Choroid plexus epithelial cell (primary cell): ENCODE data around the gene SRPK1.
A peak's percentile ranks its signal among the peaks of the same experiment; 100 is the strongest.

Experiments used
- DNase-seq: peaks from one replicate; pipeline ENCODE4 v3.0.0-alpha.2; 2010; ENCODE audit warnings: low read depth
- H3K4me3 ChIP-seq: 2 replicates; pipeline ENCODE4 v1.5.1; 2011; ENCODE audit warnings: low read depth, mild to moderate bottlenecking, control low read depth, low read length, moderate library complexity
- CTCF ChIP-seq: conservative IDR thresholded peaks from 2 replicates; pipeline ENCODE4 v1.5.1; 2011; ENCODE audit warnings: low read depth, mild to moderate bottlenecking, control low read depth, inconsistent platforms, low read length, moderate library complexity

The SRPK1 gene

DNA sequence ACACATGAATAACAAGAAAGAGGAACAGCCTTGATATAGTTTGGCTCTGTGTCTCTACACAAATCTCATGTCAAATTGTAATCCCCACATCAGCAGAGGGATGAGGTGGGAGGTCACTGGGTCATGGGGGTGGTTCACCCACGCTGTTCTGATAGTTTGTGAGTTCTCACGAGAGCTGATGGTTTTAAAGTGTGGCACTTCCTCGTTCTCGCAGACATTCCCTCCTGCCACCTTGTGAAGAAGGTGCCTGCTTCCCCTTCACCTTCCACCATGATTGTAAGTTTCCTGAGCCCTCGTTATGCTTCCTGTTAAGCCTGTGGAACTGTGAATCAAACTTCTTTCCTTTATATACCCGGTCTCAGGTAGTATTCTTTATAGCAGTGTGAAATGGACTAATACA, 13.1 kb downstream of the SRPK1 start:
- H3K4me3 ChIP-seq = no peak overlapping the region
- TF ChIP-seq CTCF = no peak

GRCh38 chr6:35906499-35906846, 14.4 kb downstream of the SRPK1 start:
- peak; percentile 38 for DNase-seq
- no peak for TF ChIP-seq CTCF
- no peak overlapping the region for H3K4me3 ChIP-seq

More for the DNA sequence above, 13.1 kb downstream of the SRPK1 start:
- no peak for DNase-seq

DNA sequence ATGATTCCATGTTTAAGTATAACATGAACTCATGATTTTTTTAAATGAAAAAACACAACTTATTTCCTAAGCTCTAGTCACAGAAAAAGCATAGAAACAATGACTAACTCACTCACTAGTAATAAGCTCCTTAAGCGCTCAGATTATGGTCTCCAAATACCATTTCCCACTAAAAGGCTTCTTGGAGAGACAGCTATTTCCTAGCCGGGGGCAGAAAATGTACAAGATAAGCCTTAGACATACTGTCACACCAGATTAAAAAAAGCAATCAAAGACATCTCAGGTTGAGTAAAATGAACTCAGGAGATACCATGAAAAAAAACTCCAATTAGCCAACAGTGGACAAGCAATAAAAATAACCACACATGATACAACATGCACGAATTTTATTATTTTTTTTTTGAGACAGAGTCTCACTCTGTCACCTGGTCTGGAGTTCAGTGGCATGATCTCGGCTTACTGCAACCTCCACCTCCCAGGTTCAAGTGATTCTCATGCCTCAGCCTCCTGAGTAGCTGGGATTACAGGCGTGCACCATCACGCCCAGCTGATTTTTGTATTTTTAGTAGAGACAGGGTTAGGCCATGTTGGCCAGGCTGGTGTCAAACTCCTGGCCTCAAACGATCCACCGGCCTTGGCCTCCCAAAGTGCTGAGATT, 14.9 kb downstream of the SRPK1 start:
- DNase-seq = peak; percentile 24
- no peak for TF ChIP-seq CTCF
- no peak overlapping the region for H3K4me3 ChIP-seq

DNA sequence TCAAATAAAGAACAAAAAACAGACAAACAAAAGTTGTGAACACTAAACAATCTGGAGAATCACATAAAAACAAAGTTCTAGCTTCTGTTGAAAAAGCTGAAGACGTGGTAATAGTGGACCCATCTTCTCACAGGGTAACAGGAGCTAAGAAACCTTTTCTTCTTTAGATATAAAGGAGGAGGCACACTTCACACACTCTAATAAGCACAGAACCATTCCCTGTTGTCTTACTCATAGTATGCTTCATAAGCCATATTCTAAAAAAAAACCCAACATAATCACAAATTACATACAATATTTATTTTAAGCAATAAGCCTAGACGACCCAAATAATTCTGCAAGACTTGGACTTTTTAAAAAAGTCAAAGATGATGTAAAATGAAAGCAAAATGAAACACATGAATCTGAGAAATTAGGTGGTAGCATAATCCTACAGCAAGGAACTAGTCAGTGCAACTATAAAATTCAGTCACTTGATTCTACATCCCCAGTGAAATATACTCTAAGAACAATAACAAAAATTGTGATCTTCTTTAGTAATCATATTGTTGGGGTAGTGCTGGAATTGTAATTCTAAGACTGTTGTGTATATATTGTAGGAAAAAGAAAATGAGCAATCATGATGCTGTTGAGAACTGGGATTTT, 15.6 kb downstream of the SRPK1 start:
- H3K4me3 ChIP-seq = no peak overlapping the region
- no peak for TF ChIP-seq CTCF
- no peak for DNase-seq

GRCh38 chr6:35903679-35904078, 17.2 kb downstream of the SRPK1 start:
- no peak overlapping the region for H3K4me3 ChIP-seq
- TF ChIP-seq CTCF = no peak
- DNase-seq = no peak

GRCh38 chr6:35900448-35900847, 20.4 kb downstream of the SRPK1 start:
- TF ChIP-seq CTCF = no peak
- DNase-seq = no peak
- no peak overlapping the region for H3K4me3 ChIP-seq

DNA sequence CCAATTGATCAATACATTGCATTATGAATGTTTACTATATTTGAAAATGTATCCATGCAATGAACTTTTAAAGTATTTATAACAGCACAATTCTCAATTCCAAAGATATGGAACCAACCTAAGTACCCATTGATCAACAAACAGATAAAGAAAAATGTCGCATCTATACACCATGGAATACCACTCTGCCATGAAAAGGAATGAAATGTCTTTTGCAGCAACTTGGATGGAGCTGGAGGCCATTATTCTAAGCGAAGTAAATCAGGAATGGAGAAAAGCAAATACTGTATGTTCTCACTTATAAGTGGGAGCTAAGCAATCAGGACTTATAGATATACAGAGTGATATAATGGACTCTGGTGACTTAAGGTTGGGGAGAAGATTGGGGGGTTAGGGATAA, 22.9 kb downstream of the SRPK1 start:
- no peak overlapping the region for H3K4me3 ChIP-seq
- no peak for TF ChIP-seq CTCF
- no peak for DNase-seq
